ENCODE measurements around the gene TMEM217.
"Not testable (repeated sequence)": the region's sequence is repeated elsewhere in the genome, so short reads cannot be mapped to it uniquely, and the experiment has no call there.

The TMEM217 gene

GRCh38 chr6:37303091-37303660, 45.2 kb upstream of the TMEM217 start:
- TF ChIP-seq FOXA1 (IDR thresholded peaks at IDR 0.05), result no peak
- TF ChIP-seq PKNOX1 (IDR thresholded peaks at IDR 0.05), result no peak
- TF ChIP-seq L3MBTL2 (conservative IDR thresholded peaks at IDR 0.05), result no peak
- no peak for TF ChIP-seq HDGF (IDR thresholded peaks at IDR 0.05; ENCODE audit: borderline replicate concordance)
- TF ChIP-seq FOXK2 (IDR thresholded peaks at IDR 0.05), result no peak
- no peak for TF ChIP-seq ARNT (IDR thresholded peaks at IDR 0.05)
- TF ChIP-seq SP1 (IDR thresholded peaks at IDR 0.05), result no peak
- TF ChIP-seq LEF1 (IDR thresholded peaks at IDR 0.05; ENCODE audit: borderline replicate concordance), result no peak
- TF ChIP-seq ELF4 (IDR thresholded peaks at IDR 0.05), result no peak
- TF ChIP-seq TARDBP (IDR thresholded peaks at IDR 0.05), result no peak
- TF ChIP-seq NFRKB (IDR thresholded peaks at IDR 0.05), result no peak
- TF ChIP-seq CTBP1 (IDR thresholded peaks at IDR 0.05; ENCODE audit: borderline replicate concordance), result no peak
- TF ChIP-seq FOXM1 (IDR thresholded peaks at IDR 0.05; ENCODE audit: borderline replicate concordance), result no peak
- no peak for TF ChIP-seq BHLHE40 (IDR thresholded peaks at IDR 0.05; ENCODE audit: borderline replicate concordance)
- TF ChIP-seq ZNF384 (IDR thresholded peaks at IDR 0.05), result no peak
- ChIA-PET CTCF (interaction anchor here (0.6 to 1.6 kb wide), 3 partner anchors 9 to 26 kb away, joined by 3 to 4 read pairs (median 4); no protein-coding TSS in a partner anchor), POLR2A (no interaction called here)
- DNase-seq (ENCODE audit: extremely low spot score), result no peak

GRCh38 chr6:37302086-37302686, 44.2 kb upstream of the TMEM217 start:
- POLR2A ChIA-PET, result no interaction called here
- DNase-seq (ENCODE audit: extremely low spot score), result no peak
- CTCF ChIA-PET, result interaction anchor here (0.6 to 1.2 kb wide), 2 partner anchors 13 to 95 kb away, joined by 3 read pairs; no protein-coding TSS in a partner anchor
- TF ChIP-seq FOXM1 (IDR thresholded peaks at IDR 0.05; ENCODE audit: borderline replicate concordance) (no peak), ZNF384 (IDR thresholded peaks at IDR 0.05) (no peak), ELF4 (IDR thresholded peaks at IDR 0.05) (no peak), LEF1 (IDR thresholded peaks at IDR 0.05; ENCODE audit: borderline replicate concordance) (no peak), TARDBP (IDR thresholded peaks at IDR 0.05) (no peak), CTBP1 (IDR thresholded peaks at IDR 0.05; ENCODE audit: borderline replicate concordance) (no peak), BHLHE40 (IDR thresholded peaks at IDR 0.05; ENCODE audit: borderline replicate concordance) (no peak), NFRKB (IDR thresholded peaks at IDR 0.05) (no peak), HDGF (IDR thresholded peaks at IDR 0.05; ENCODE audit: borderline replicate concordance) (no peak), PKNOX1 (IDR thresholded peaks at IDR 0.05) (no peak), FOXA1 (IDR thresholded peaks at IDR 0.05) (no peak), SUZ12 (IDR thresholded peaks at IDR 0.05) (no peak), ARNT (IDR thresholded peaks at IDR 0.05) (no peak), L3MBTL2 (conservative IDR thresholded peaks at IDR 0.05) (no peak), SP1 (IDR thresholded peaks at IDR 0.05) (no peak)

GRCh38 chr6:37299990-37300389, 42.0 kb upstream of the TMEM217 start:
- CTCF ChIA-PET, result interaction anchor here (0.7 kb wide), 1 partner anchor 426 kb away, joined by 5 read pairs; no protein-coding TSS in a partner anchor
- no peak for DNase-seq (ENCODE audit: extremely low spot score)
- no peak for TF ChIP-seq ZNF384 (IDR thresholded peaks at IDR 0.05)
- TF ChIP-seq FOXK2 (IDR thresholded peaks at IDR 0.05), result no peak
- TF ChIP-seq SUZ12 (IDR thresholded peaks at IDR 0.05), result no peak
- TF ChIP-seq LEF1 (IDR thresholded peaks at IDR 0.05; ENCODE audit: borderline replicate concordance), result no peak
- TF ChIP-seq HDGF (IDR thresholded peaks at IDR 0.05; ENCODE audit: borderline replicate concordance), result no peak
- TF ChIP-seq SP1 (IDR thresholded peaks at IDR 0.05), result no peak
- no peak for TF ChIP-seq NFRKB (IDR thresholded peaks at IDR 0.05)
- TF ChIP-seq BHLHE40 (IDR thresholded peaks at IDR 0.05; ENCODE audit: borderline replicate concordance), result no peak
- TF ChIP-seq L3MBTL2 (conservative IDR thresholded peaks at IDR 0.05), result no peak
- TF ChIP-seq CTBP1 (IDR thresholded peaks at IDR 0.05; ENCODE audit: borderline replicate concordance), result no peak
- no peak for TF ChIP-seq ARNT (IDR thresholded peaks at IDR 0.05)
- no peak for TF ChIP-seq PKNOX1 (IDR thresholded peaks at IDR 0.05)
- POLR2A ChIA-PET, result interaction anchor here (0.7 kb wide), 1 partner anchor 19 kb away, joined by 3 read pairs; no protein-coding TSS in a partner anchor

GRCh38 chr6:37298958-37299357, 41.0 kb upstream of the TMEM217 start:
- TF ChIP-seq ELF4 (IDR thresholded peaks at IDR 0.05), result no peak
- no peak for TF ChIP-seq L3MBTL2 (conservative IDR thresholded peaks at IDR 0.05)
- TF ChIP-seq CTBP1 (IDR thresholded peaks at IDR 0.05; ENCODE audit: borderline replicate concordance), result no peak
- TF ChIP-seq NFRKB (IDR thresholded peaks at IDR 0.05), result no peak
- no peak for TF ChIP-seq TARDBP (IDR thresholded peaks at IDR 0.05)
- TF ChIP-seq HDGF (IDR thresholded peaks at IDR 0.05; ENCODE audit: borderline replicate concordance), result no peak
- no peak for TF ChIP-seq LEF1 (IDR thresholded peaks at IDR 0.05; ENCODE audit: borderline replicate concordance)
- no peak for TF ChIP-seq PKNOX1 (IDR thresholded peaks at IDR 0.05)
- no peak for TF ChIP-seq FOXA1 (IDR thresholded peaks at IDR 0.05)
- no peak for TF ChIP-seq ARNT (IDR thresholded peaks at IDR 0.05)
- no peak for TF ChIP-seq FOXK2 (IDR thresholded peaks at IDR 0.05)
- TF ChIP-seq SP1 (IDR thresholded peaks at IDR 0.05), result no peak
- TF ChIP-seq SUZ12 (IDR thresholded peaks at IDR 0.05), result no peak
- no peak for TF ChIP-seq ZNF384 (IDR thresholded peaks at IDR 0.05)
- no peak for TF ChIP-seq FOXM1 (IDR thresholded peaks at IDR 0.05; ENCODE audit: borderline replicate concordance)
- DNase-seq (ENCODE audit: extremely low spot score), result no peak
- CTCF ChIA-PET, result no interaction called here
- POLR2A ChIA-PET, result no interaction called here

- not testable (repeated sequence) for DNase-seq (ENCODE audit: extremely low spot score)
- POLR2A ChIA-PET, result interaction anchor here (0.6 kb wide), 1 partner anchor 1486 kb away, joined by 4 read pairs; no protein-coding TSS in a partner anchor
- CTCF ChIA-PET, result interaction anchor here (1.2 kb wide), 1 partner anchor 17 kb away, joined by 3 read pairs; no protein-coding TSS in a partner anchor
Measured at GRCh38 chr6:37297637-37298036, 39.7 kb upstream of the TMEM217 start.

Measured in HEK293T (cell line).